Smooth muscle cell of bladder (primary cell): Measurements from ENCODE around the gene RNF40. TPM values are rescaled to one million over a fixed set of nuclear protein-coding genes. Genes with fewer than 3 reads are reported as not detected.

Source experiments
- total RNA-seq: library from RNA; depleted of rRNA; stranded (reverse); fragments of >200 nt; gene quantifications from 2 replicates; pipeline ENCODE4 v1.2.3, GENCODE V29; 2014

Gene RNF40
- 53.8 and 63.1 TPM in 2 replicates for total RNA-seq

GRCh38 chr16:30761928-30762902, at the start of gene RNF40, which contains the start of gene CFAP119:
Gene RNF40 (plus strand): TSS chr16:30762322. CDS start chr16:30762546, 224 bp downstream.
Gene CFAP119 (minus strand): TSS chr16:30762062. CDS start chr16:30761748, 314 bp downstream.

GRCh38 chr16:30747799-30748633, 14.1 kb upstream of the RNF40 start, which contains the start of gene PHKG2:
Gene PHKG2 (plus strand): TSS chr16:30748425. CDS start chr16:30748821, 396 bp downstream.

GRCh38 chr16:30786936-30787612, 25.0 kb downstream of the RNF40 start, which contains the start of gene ZNF629:
Gene ZNF629 (minus strand): TSS chr16:30787205. CDS start chr16:30784482, 2,723 bp downstream.

Other genes with a start within 250 kb of the RNF40 start
- 9.5 and 12.8 TPM in 2 replicates for gene ZNF768, start 235.8 kb upstream of the RNF40 start, total RNA-seq
- gene ZNF747, start 227.5 kb upstream of the RNF40 start, total RNA-seq, result 6.7 and 8.4 TPM in 2 replicates
- 2.1 and 2.8 TPM in 2 replicates for gene ZNF764, start 203.9 kb upstream of the RNF40 start, total RNA-seq
- 12.1 and 12.9 TPM in 2 replicates for gene ZNF688, start 190.6 kb upstream of the RNF40 start, total RNA-seq
- gene ZNF785, start 176.6 kb upstream of the RNF40 start, total RNA-seq, result 7.9 and 8.4 TPM in 2 replicates
- gene ZNF689, start 151.9 kb upstream of the RNF40 start, total RNA-seq, result 3.8 and 4.4 TPM in 2 replicates
- gene PRR14, start 111.4 kb upstream of the RNF40 start, total RNA-seq, result 3.4 and 3.8 TPM in 2 replicates
- gene FBRS, start 103.9 kb upstream of the RNF40 start, total RNA-seq, result 12.7 and 15.3 TPM in 2 replicates
- gene SRCAP, start 63.2 kb upstream of the RNF40 start, total RNA-seq, result 9.8 and 20.4 TPM in 2 replicates
- gene PHKG2, start 13.9 kb upstream of the RNF40 start, total RNA-seq, result 16.5 and 16.9 TPM in 2 replicates
- gene CFAP119, start 260 bp upstream of the RNF40 start, total RNA-seq, result 1.8 and 2.4 TPM in 2 replicates
- gene ZNF629, start 24.9 kb downstream of the RNF40 start, total RNA-seq, result 6.4 and 8.5 TPM in 2 replicates
- 28.9 and 29.9 TPM in 2 replicates for gene BCL7C, start 131.8 kb downstream of the RNF40 start, total RNA-seq
- 1.6 and 1.7 TPM in 2 replicates for gene CTF1, start 134.3 kb downstream of the RNF40 start, total RNA-seq
- gene FBXL19, start 161.2 kb downstream of the RNF40 start, total RNA-seq, result 11.5 and 15.9 TPM in 2 replicates
- gene ORAI3, start 186.7 kb downstream of the RNF40 start, total RNA-seq, result 42.8 and 51.3 TPM in 2 replicates
- 1.3 and 2.3 TPM in 2 replicates for gene SETD1A, start 195.4 kb downstream of the RNF40 start, total RNA-seq
- 28.3 and 34.6 TPM in 2 replicates for gene HSD3B7, start 222.9 kb downstream of the RNF40 start, total RNA-seq
- 0.71 and 0.83 TPM in 2 replicates for gene STX1B, start 248.3 kb downstream of the RNF40 start, total RNA-seq